Measurements from ENCODE around the gene FBXO42. TPM values are rescaled to one million over a fixed set of nuclear protein-coding genes. Genes with fewer than 3 reads are reported as not detected.
A peak's percentile ranks its signal among the peaks of the same experiment; 100 is the strongest.

The FBXO42 gene
- total and polyA plus RNA-seq, 9 of the 15 experiments (the other 6 are each of a cell fraction or from before 2014, with no cell fraction given): 7.2 to 24.8 (median 17.4) TPM

DNA sequence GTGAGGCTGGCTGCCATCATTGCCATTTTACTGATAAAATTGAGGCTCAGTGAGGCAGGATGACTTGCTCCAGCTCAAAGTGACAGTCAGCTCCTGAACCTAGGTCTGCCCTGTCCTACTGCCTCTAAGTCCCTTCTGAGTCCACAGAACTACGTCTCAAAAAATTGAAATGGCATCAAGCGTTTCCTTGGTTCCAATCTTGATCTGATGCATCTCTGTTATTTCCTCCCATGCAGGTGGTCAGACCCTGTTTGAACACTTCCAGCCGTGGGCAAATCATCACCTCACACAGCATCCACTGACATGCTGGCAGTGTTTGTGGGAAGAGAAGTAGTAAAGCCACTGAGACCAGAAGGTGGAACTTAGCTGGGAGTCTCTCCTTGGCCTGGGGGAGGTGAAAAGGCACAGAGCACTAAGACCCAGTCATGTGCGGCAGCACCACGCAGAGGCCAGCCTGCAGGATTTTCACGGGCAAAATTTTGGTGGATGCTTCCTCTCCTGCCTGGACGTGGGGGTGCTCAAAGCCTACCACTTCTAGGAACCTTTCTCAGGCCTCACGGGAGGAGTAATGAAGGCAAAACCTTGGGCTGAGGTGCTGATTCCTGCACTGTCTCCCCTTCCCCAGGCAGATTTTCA is 107.5 kb downstream of the FBXO42 start (continued):
- TF ChIP-seq, protein P1, sequence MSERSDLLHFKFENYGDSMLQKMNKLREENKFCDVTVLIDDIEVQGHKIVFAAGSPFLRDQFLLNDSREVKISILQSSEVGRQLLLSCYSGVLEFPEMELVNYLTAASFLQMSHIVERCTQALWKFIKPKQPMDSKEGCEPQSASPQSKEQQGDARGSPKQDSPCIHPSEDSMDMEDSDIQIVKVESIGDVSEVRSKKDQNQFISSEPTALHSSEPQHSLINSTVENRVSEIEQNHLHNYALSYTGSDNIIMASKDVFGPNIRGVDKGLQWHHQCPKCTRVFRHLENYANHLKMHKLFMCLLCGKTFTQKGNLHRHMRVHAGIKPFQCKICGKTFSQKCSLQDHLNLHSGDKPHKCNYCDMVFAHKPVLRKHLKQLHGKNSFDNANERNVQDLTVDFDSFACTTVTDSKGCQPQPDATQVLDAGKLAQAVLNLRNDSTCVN (CRISPR knock-in tag; IDR thresholded peaks at IDR 0.05): no peak
- TF ChIP-seq ZBTB12 (CRISPR knock-in tag; IDR thresholded peaks at IDR 0.05) (no peak), RBM22 (IDR thresholded peaks at IDR 0.05; ENCODE audit: low read depth, low read length, poor library complexity, severe bottlenecking) (peak; percentile 57), SMARCA5 (IDR thresholded peaks at IDR 0.05) (no peak), SUPT5H (IDR thresholded peaks at IDR 0.05) (peak; percentile 31; the same call in 1 of the 2 replicates), ZNF584 (CRISPR knock-in tag; IDR thresholded peaks at IDR 0.05; ENCODE audit: low read depth) (no peak), ZBTB1 (CRISPR knock-in tag; IDR thresholded peaks at IDR 0.05; ENCODE audit: borderline replicate concordance, low read depth) (peak; percentile 69; the same call in 1 of the 2 replicates), TAF9B (IDR thresholded peaks at IDR 0.05; ENCODE audit: partially characterized antibody) (no peak), ZNF354B (CRISPR knock-in tag; IDR thresholded peaks at IDR 0.05) (no peak), STAT5B (CRISPR knock-in tag; IDR thresholded peaks at IDR 0.05) (no peak), MYNN (IDR thresholded peaks at IDR 0.05) (peak; percentile 2; the same call in 1 of the 2 replicates), MYNN (CRISPR knock-in tag; IDR thresholded peaks at IDR 0.05) (no peak), ARNT (IDR thresholded peaks at IDR 0.05) (0 out of 4 replicates have a peak, but pooled peaks of 1 of the 2 experiments have one; percentile 11), HES1 (IDR thresholded peaks at IDR 0.05; ENCODE audit: low read depth) (no peak), NCOR1 (IDR thresholded peaks at IDR 0.05) (no peak), PCBP2 (IDR thresholded peaks at IDR 0.05; ENCODE audit: low read depth, low read length, poor library complexity, severe bottlenecking) (no peak), MCM5 (IDR thresholded peaks at IDR 0.05; ENCODE audit: low read depth) (no peak), SOX6 (IDR thresholded peaks at IDR 0.05) (no peak), FOXP1 (CRISPR knock-in tag; IDR thresholded peaks at IDR 0.05) (no peak)
- TF ChIP-seq, protein P2, sequence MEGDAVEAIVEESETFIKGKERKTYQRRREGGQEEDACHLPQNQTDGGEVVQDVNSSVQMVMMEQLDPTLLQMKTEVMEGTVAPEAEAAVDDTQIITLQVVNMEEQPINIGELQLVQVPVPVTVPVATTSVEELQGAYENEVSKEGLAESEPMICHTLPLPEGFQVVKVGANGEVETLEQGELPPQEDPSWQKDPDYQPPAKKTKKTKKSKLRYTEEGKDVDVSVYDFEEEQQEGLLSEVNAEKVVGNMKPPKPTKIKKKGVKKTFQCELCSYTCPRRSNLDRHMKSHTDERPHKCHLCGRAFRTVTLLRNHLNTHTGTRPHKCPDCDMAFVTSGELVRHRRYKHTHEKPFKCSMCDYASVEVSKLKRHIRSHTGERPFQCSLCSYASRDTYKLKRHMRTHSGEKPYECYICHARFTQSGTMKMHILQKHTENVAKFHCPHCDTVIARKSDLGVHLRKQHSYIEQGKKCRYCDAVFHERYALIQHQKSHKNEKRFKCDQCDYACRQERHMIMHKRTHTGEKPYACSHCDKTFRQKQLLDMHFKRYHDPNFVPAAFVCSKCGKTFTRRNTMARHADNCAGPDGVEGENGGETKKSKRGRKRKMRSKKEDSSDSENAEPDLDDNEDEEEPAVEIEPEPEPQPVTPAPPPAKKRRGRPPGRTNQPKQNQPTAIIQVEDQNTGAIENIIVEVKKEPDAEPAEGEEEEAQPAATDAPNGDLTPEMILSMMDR (IDR thresholded peaks at IDR 0.05 in 2 of 3, conservative IDR thresholded peaks at IDR 0.05 in 1 of 3; ENCODE audit: insufficient read depth in 2 of 3, low read depth in 1 of 3, low read length in 3 of 3): 0 out of 6 replicates have a peak, but pooled peaks of 1 of the 3 experiments have one; percentile 13
- TF ChIP-seq, protein P3, sequence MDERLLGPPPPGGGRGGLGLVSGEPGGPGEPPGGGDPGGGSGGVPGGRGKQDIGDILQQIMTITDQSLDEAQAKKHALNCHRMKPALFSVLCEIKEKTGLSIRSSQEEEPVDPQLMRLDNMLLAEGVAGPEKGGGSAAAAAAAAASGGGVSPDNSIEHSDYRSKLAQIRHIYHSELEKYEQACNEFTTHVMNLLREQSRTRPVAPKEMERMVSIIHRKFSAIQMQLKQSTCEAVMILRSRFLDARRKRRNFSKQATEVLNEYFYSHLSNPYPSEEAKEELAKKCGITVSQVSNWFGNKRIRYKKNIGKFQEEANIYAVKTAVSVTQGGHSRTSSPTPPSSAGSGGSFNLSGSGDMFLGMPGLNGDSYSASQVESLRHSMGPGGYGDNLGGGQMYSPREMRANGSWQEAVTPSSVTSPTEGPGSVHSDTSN (CRISPR knock-in tag; IDR thresholded peaks at IDR 0.05; ENCODE audit: low read depth): no peak
- TF ChIP-seq, protein P3 (tag; conservative IDR thresholded peaks at IDR 0.05; ENCODE audit: low read depth): no peak

All from K562 (cell line).